ELF-1 (cell line): ENCODE results near the gene KXD1.
A peak's percentile ranks its signal among the peaks of the same experiment; 100 is the strongest.
"Not testable (repeated sequence)": the region's sequence is repeated elsewhere in the genome, so short reads cannot be mapped to it uniquely, and the experiment has no call there.

ENCODE experiments used
- DNase-seq: peaks from one replicate; pipeline ENCODE4 v3.0.0-alpha.2; 2016; ENCODE audit warnings: low read depth, low spot score

KXD1 gene

GRCh38 chr19:18536475-18536874, 21.2 kb upstream of the KXD1 start:
- no peak for DNase-seq

- DNase-seq = no peak
Measured at GRCh38 chr19:18537431-18537830, 20.2 kb upstream of the KXD1 start.

GRCh38 chr19:18538115-18538514, 19.6 kb upstream of the KXD1 start:
- no peak for DNase-seq

- no peak for DNase-seq
Measured at GRCh38 chr19:18539372-18539771, 18.3 kb upstream of the KXD1 start.

GRCh38 chr19:18540200-18540599, 17.5 kb upstream of the KXD1 start:
- not testable (repeated sequence) for DNase-seq

GRCh38 chr19:18541258-18541991, 16.2 kb upstream of the KXD1 start:
- no peak for DNase-seq

- DNase-seq = no peak
Measured at GRCh38 chr19:18541992-18542940, 15.4 kb upstream of the KXD1 start.

- DNase-seq = peak; percentile 86
Measured at GRCh38 chr19:18542941-18543813, 14.5 kb upstream of the KXD1 start, which contains the start of gene FKBP8. Gene FKBP8 (minus strand): TSS chr19:18543573. CDS start chr19:18541970, 1,603 bp downstream.

GRCh38 chr19:18543814-18544475, 13.7 kb upstream of the KXD1 start:
- DNase-seq = peak; percentile 86

- no peak for DNase-seq
Measured at GRCh38 chr19:18551631-18552030, 6.0 kb upstream of the KXD1 start.

- DNase-seq = no peak
Measured at GRCh38 chr19:18558202-18558555, 509 bp downstream of the KXD1 start.

GRCh38 chr19:18558604-18559003, 934 bp downstream of the KXD1 start:
- DNase-seq = no peak

GRCh38 chr19:18559685-18560084, 2.0 kb downstream of the KXD1 start:
- DNase-seq = no peak

- DNase-seq = no peak
Measured at GRCh38 chr19:18562086-18562485, 4.4 kb downstream of the KXD1 start.

GRCh38 chr19:18566953-18567352, 9.3 kb downstream of the KXD1 start:
- DNase-seq = no peak

- DNase-seq = no peak
Measured at GRCh38 chr19:18568367-18568766, 10.7 kb downstream of the KXD1 start.

GRCh38 chr19:18571564-18572344, 14.1 kb downstream of the KXD1 start, which contains the start of gene UBA52:
Gene UBA52 (plus strand): TSS chr19:18571857. CDS start chr19:18573301, 1,444 bp downstream.
- DNase-seq = peak; percentile 99

GRCh38 chr19:18574691-18575291, 17.1 kb downstream of the KXD1 start:
- no peak for DNase-seq

- DNase-seq = no peak
Measured at GRCh38 chr19:18576383-18576782, 18.7 kb downstream of the KXD1 start.
